Natural killer cell (primary cell): ENCODE data around the gene PRTN3. TPM values are rescaled to one million over a fixed set of nuclear protein-coding genes. Genes with fewer than 3 reads are reported as not detected.
"Not testable (repeated sequence)": the region's sequence is repeated elsewhere in the genome, so short reads cannot be mapped to it uniquely, and the experiment has no call there.

Source experiments
- ATAC-seq, 3 donors: fragments of 150-1000 bp in 2 of 3; fragments of 200-7000 bp in 1 of 3; cut with Tn5 transposase; 1 replicate in 1 of 3; 2 replicates in 2 of 3; pipeline ENCODE4 v1.10.0; 2021; ENCODE audit warnings: mild to moderate bottlenecking in 2 of 3, moderate library complexity in 2 of 3
- DNase-seq, 2 donors: peaks; one replicate each; pipeline versions ENCODE4 v3.0.0 to v3.0.0-alpha.2; 2013 to 2021; ENCODE audit warnings: mixed read lengths in 1 of 2
- H3K27ac ChIP-seq: one replicate; pipeline ENCODE4 v1.5.1; 2013; ENCODE audit warnings: mild to moderate bottlenecking, low read length
- H3K27me3 ChIP-seq: one replicate; pipeline ENCODE4 v1.6.1; 2013; ENCODE audit warnings: low read length; ENCODE audit not compliant: control insufficient read depth, insufficient read depth
- H3K36me3 ChIP-seq: one replicate; pipeline ENCODE4 v1.6.1; 2013; ENCODE audit warnings: low read length; ENCODE audit not compliant: control insufficient read depth, insufficient read depth
- H3K4me1 ChIP-seq: one replicate; pipeline ENCODE4 v1.6.1; 2013; ENCODE audit warnings: low read length; ENCODE audit not compliant: control insufficient read depth, insufficient read depth
- H3K4me3 ChIP-seq: one replicate; pipeline ENCODE4 v1.5.1; 2013; ENCODE audit warnings: low read length
- H3K9me3 ChIP-seq: one replicate; pipeline ENCODE4 v1.6.1; 2013; ENCODE audit warnings: low read length; ENCODE audit not compliant: control insufficient read depth, insufficient read depth
- H3K27ac Mint-ChIP-seq, 2 donors: one replicate each; pipeline ENCODE4 v1.8.0; 2022; ENCODE audit warnings: mild to moderate bottlenecking in 2 of 2, mixed read lengths in 2 of 2, moderate library complexity in 1 of 2
- H3K27me3 Mint-ChIP-seq, 2 donors: one replicate each; pipeline ENCODE4 v1.8.0; 2022; ENCODE audit warnings: low read depth in 2 of 2, mixed read lengths in 2 of 2
- H3K36me3 Mint-ChIP-seq: one replicate; pipeline ENCODE4 v1.8.0; 2022; ENCODE audit warnings: mixed read lengths
- H3K4me1 Mint-ChIP-seq, 2 donors: one replicate each; pipeline ENCODE4 v1.8.0; 2022; ENCODE audit warnings: mixed read lengths in 2 of 2
- H3K4me3 Mint-ChIP-seq: one replicate; pipeline ENCODE4 v1.8.0; 2022; ENCODE audit warnings: mild to moderate bottlenecking, moderate library complexity, mixed read lengths
- H3K9me3 Mint-ChIP-seq, 2 donors: one replicate each; pipeline ENCODE4 v1.8.0; 2022; ENCODE audit warnings: mixed read lengths in 2 of 2
- WGBS: methylation state at CpG from one replicate; pipeline ENCODE4 v1.1.7; 2013; ENCODE audit warnings: missing lambda C conversion rate; ENCODE audit not compliant: insufficient coverage; 5-methylcytosine and 5-hydroxymethylcytosine counted together
- intact Hi-C: fragments of 100-400 bp; cut with micrococcal nuclease; formaldehyde crosslinking; loops from one replicate; pipeline ENCODE4 v1.14.2; 2022
- total RNA-seq, 4 donors: library from RNA; stranded (reverse); fragments of 120-200 nt in 1 of 4; gene quantifications; one replicate each; pipeline versions ENCODE4 v1.2.3 to v1.2.4, GENCODE V29; 2013 to 2022
- TF ChIP-seq, protein P1 (sequence below): fragments of 200-600 bp; IDR thresholded peaks from one replicate; pipeline ENCODE4 v1.8.0; 2022; ENCODE audit warnings: antibody characterized with exemption

PRTN3 gene
- total RNA-seq, 3 donors from 2014 or later (not counting 1 experiment from before 2014, with no cell fraction given): 0.36 to 0.73 TPM; not detected in 1

DNA sequence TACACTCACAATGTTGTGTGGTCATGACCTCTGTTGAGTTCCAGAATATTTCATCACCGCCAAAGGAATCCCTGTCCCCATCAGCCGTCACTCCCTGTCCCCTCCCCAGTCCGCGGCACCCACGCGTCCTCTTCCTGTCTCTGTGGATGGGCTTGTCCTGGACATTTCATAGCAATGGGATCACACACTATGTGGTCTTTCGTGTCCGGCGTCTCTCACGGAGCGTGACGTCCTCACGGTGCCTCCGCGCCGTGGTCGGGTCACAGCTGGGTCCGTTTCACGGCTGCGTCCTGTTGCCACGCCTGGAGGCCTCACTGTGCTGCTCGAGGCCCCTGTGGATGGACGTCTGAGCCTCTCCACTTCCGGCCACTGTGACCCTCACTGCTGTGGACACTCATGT, 6.6 kb upstream of the PRTN3 start:
- DNase-seq (no peak), ATAC-seq (no peak)
- H3K4me3 Mint-ChIP-seq: no peak overlapping the region

DNA sequence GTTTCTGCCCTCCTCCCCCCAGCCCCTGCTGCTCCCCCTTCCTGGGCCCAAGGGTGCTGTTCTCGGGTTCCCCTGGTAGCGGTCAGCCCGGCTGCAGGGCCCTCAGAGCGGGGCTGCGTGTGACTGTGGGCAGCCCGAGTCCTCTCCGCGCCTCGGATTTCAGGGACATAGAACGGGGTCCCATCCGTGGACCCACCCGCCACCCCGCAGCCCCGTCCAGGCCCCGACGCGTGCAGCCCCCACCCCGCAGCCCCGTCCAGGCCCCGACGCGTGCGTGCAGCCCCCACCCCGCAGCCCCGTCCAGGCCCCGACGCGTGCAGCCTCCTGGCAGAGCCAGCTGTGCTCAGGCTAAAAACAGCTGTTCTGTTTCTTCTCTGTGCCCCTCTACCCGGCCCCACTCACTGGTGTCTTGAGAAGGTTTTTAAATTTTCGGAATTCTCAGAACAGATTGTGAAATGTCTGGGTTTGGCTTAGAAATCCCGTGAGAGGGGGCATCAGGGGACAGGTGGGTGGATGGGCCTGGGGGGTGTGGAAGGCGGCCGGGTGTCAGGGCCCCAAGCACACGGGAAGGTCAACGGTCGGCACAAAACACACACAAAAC, 5.5 kb upstream of the PRTN3 start:
- H3K4me3 ChIP-seq: no peak overlapping the region
- H3K4me1 ChIP-seq: no peaks in the 10 kb centered on the region
- no peaks in the 10 kb centered on the region for H3K27me3 ChIP-seq
- H3K9me3 Mint-ChIP-seq: no peaks in the 10 kb centered on the region
- H3K4me1 Mint-ChIP-seq: no peaks in the 10 kb centered on the region
- WGBS: 89% methylated on average over 31 of the region's 36 CpGs
- H3K36me3 Mint-ChIP-seq: no peaks in the 10 kb centered on the region
- ATAC-seq (no peak), DNase-seq (no peak)
- no peak overlapping the region for H3K27ac Mint-ChIP-seq
- no peaks in the 10 kb centered on the region for H3K36me3 ChIP-seq
- H3K9me3 ChIP-seq: no peaks in the 10 kb centered on the region
- no peak overlapping the region for H3K27ac ChIP-seq
- TF ChIP-seq, protein P1, sequence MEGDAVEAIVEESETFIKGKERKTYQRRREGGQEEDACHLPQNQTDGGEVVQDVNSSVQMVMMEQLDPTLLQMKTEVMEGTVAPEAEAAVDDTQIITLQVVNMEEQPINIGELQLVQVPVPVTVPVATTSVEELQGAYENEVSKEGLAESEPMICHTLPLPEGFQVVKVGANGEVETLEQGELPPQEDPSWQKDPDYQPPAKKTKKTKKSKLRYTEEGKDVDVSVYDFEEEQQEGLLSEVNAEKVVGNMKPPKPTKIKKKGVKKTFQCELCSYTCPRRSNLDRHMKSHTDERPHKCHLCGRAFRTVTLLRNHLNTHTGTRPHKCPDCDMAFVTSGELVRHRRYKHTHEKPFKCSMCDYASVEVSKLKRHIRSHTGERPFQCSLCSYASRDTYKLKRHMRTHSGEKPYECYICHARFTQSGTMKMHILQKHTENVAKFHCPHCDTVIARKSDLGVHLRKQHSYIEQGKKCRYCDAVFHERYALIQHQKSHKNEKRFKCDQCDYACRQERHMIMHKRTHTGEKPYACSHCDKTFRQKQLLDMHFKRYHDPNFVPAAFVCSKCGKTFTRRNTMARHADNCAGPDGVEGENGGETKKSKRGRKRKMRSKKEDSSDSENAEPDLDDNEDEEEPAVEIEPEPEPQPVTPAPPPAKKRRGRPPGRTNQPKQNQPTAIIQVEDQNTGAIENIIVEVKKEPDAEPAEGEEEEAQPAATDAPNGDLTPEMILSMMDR: no peak
- H3K27me3 Mint-ChIP-seq: peaks cover 0 to 7% of the 10 kb centered on the region in 2 donors
- H3K4me3 Mint-ChIP-seq: no peak overlapping the region
- intact Hi-C loops: no loop called here

More for the DNA sequence above, 6.6 kb upstream of the PRTN3 start:
- Histone ChIP-seq H3K4me3 (no peak overlapping the region), H3K9me3 (no peaks in the 10 kb centered on the region), H3K36me3 (no peaks in the 10 kb centered on the region), H3K4me1 (no peaks in the 10 kb centered on the region), H3K27ac (no peak overlapping the region), H3K27me3 (no peaks in the 10 kb centered on the region)
- Mint-ChIP-seq H3K36me3 (no peaks in the 10 kb centered on the region), H3K27me3 (peaks cover 0 to 5% of the 10 kb centered on the region in 2 donors), H3K27ac (no peak overlapping the region), H3K4me1 (no peaks in the 10 kb centered on the region), H3K9me3 (no peaks in the 10 kb centered on the region)
- WGBS: 82% methylated on average over 24 of the region's 24 CpGs
- intact Hi-C loops: no loop called here
- TF ChIP-seq, protein P1: no peak

- H3K9me3 ChIP-seq, H3K4me1 Mint-ChIP-seq, H3K4me3 Mint-ChIP-seq, intact Hi-C loops, H3K36me3 Mint-ChIP-seq, ATAC-seq, H3K9me3 Mint-ChIP-seq, H3K4me3 ChIP-seq, H3K27ac ChIP-seq, H3K36me3 ChIP-seq, H3K27ac Mint-ChIP-seq, DNase-seq: not testable (repeated sequence)
- H3K27me3 Mint-ChIP-seq: peaks cover 6 to 20% of the 10 kb centered on the region in 2 donors
- H3K4me1 ChIP-seq: peaks cover 12% of the 10 kb centered on the region
- H3K27me3 ChIP-seq: peaks cover 20% of the 10 kb centered on the region
- WGBS: 85% methylated on average over 7 of the region's 7 CpGs
Observed at GRCh38 chr19:842802-843179, 2.0 kb downstream of the PRTN3 start.

DNA sequence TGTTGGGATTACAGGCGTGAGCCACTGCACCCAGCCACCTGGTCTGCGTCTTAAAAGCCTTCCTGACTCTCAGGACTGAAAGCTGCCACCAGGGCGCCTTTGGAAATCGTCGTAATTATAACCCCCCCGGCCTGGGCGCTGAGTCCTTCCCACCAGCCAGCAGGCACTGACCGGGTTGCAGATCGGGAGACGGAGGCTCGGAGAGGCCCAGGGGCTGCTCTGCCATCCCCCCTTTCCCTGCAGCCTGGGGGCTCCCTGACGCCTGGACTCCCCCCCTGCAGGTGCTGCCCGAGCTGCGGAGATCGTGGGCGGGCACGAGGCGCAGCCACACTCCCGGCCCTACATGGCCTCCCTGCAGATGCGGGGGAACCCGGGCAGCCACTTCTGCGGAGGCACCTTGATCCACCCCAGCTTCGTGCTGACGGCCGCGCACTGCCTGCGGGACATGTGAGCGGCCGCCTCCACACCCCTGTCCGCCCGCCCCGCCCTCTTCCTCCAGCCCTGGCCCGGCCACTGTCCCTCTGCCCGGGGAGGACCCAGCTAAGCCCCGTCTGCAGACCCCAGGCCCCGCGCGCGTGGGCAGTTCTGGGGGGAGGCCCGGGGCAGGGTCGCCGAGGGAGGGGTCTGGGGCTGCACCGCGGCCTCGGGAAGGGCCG, 2.5 kb downstream of the PRTN3 start:
- 7% methylated on average over 46 of the region's 46 CpGs for whole genome bisulfite sequencing
- DNase-seq (no peak), ATAC-seq (peak in 1 of 3 donors; percentile 35)
- Mint-ChIP-seq H3K9me3 (no peaks in the 10 kb centered on the region), H3K4me3 (no peak overlapping the region), H3K27ac (no peak overlapping the region), H3K27me3 (peaks cover 6 to 20% of the 10 kb centered on the region in 2 donors), H3K4me1 (no peaks in the 10 kb centered on the region), H3K36me3 (no peaks in the 10 kb centered on the region)
- H3K4me1 ChIP-seq: peaks cover 12% of the 10 kb centered on the region
- H3K27me3 ChIP-seq: peaks cover 22% of the 10 kb centered on the region
- no peak overlapping the region for H3K27ac ChIP-seq
- H3K36me3 ChIP-seq: no peaks in the 10 kb centered on the region
- TF ChIP-seq, protein P1: no peak
- H3K9me3 ChIP-seq: no peaks in the 10 kb centered on the region
- intact Hi-C loops: no loop called here
- no peak overlapping the region for H3K4me3 ChIP-seq
